MV-4-11 (cell line): Measurements from ENCODE around the gene MBD3.
A peak's percentile ranks its signal among the peaks of the same experiment; 100 is the strongest.
"Not testable (repeated sequence)": the region's sequence is repeated elsewhere in the genome, so short reads cannot be mapped to it uniquely, and the experiment has no call there.

Experiments used
- DNase-seq: peaks from one replicate; lab custom pipeline; 2025; lab: John Stamatoyannopoulos, UW

Gene MBD3

GRCh38 chr19:1571358-1571757 is 21.3 kb downstream of the MBD3 start:
- no peak for DNase-seq

DNA sequence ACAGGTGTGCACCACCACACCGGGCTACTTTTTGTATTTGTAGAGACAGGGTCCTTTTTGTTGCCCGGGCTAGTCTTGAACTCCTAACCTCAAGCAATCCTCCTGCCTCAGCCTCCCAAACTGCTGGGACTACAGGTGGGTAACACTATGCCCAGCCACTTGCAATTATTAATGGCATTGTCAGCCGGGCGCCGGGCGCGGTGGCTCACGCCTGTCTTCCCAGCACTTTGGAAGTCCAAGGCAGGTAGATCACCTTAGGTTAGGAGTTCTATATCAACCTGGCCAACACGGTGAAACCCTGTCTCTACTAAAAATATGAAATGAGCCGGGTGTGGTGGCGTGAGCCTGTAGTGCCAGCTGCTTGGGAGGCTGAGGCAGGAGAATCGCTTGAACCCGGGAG is 21.8 kb downstream of the MBD3 start:
- DNase-seq: no peak

- DNase-seq: no peak
Observed at GRCh38 chr19:1569997-1570396, 22.7 kb downstream of the MBD3 start.

- peak; percentile 26 for DNase-seq
Observed at GRCh38 chr19:1568320-1569019, 24.2 kb downstream of the MBD3 start, which contains the start of gene MEX3D. MEX3D (minus strand) TSS chr19:1568325; CDS start chr19:1568058, 267 bp downstream.

DNA sequence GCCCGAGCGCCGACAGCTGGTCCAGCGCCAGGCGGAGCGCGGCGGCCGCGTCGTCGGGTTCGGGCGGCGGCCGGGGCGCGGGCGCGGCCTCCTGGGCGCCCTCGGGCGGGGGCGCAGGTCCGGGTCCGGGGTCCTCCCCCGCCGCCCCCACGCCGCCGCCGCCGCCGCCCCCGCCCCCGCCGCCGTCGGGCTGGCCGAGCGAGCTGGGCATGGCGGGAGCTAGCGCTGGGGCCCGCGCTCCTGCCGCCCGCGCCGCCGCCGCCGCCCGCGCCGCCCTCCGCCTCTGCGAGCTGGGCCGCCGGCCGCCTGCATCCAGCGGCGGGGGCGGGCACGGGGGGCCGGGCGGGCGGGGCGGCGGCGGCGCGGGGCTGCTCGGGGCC is 24.8 kb downstream of the MBD3 start:
- DNase-seq: no peak

DNA sequence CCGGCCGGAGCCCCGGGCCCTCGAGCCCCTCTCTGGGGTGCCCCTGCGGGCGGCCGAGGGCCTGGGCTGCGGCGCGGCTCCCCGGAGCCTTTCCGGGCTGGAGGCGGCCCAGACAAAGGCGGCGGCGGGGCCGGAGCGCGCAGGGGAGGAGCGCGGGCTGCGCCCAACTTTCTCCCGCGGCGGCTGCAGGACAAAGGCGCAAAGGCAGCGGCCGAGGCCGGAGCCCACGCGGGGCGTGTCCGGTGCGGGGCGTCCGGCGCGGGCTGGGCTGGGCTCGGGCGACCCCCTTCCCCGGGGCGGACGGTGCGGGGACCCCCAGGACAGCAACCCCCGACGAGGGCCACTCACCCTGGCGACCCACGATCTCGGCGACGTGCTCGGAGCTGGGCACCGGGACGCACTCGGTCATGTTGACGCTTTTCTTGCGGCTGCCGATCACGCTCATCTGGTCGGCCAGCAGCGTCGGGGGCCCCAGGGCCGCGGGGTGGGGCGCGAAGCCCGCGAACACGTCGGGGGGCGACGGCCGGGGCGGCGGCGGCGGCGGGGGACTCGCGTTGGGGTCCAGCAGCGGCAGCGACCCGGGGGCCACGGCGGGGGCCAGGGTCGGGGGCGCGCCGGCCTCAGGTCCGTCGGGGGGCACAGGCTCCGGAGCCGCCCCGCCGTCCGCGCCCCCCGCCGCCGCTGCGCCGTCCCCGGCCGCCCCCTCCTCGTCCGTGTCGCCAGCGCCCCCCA is 25.4 kb downstream of the MBD3 start:
- DNase-seq: no peak

DNA sequence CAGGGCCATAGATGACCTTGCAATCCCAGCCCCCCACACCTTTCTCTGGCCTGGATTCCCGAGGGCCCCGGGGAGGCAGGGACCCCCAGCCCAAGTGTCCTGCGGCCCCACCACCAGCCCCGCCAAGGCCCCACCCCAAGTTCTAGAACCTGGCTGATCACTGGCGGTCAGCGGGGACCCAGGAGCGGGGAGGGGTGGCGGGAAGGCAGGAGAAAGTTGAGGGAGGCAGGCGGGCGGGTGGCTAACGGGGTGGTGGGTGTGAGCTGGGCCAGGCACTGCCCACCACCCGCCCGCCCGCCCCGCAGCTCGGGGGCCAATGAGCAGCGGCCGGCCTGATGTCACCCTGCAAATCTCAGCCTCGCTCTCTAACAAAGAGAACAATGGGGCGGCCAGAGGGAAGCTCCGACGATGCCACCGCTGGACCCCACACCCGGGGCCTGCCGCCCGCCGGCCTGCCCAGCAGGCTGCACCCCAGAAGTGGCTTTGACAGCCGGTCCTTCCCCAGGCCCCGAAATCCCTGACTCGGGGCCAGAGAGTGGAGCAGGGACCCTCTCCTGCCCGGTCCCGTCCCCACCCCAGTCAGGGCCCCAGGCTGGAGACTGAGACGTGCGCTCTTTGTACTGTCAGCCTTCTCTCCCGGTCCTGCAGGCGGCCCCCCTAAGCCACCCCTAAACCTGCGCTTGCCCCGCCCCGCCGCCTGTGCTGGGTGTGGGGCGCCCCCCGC is 26.1 kb downstream of the MBD3 start:
- DNase-seq: no peak

DNA sequence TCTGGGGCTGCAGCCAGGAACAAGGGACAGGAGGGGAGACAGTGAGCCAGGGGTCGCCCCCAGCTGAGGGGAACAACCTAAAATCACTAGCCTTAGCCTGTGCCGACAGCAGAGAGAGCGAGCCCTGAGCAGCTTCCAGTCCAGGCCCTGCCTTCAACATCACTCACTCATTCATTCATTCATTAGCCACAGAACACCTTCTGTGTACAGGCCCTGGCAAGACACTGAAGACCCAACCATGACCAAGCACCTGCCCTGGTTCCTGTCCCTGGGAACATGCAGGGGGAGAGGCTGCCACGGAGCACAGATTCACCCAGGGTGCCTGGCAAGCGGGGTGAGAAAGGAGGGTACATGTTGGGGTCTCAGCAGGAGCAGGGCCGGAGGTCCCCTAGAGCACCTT is 29.4 kb downstream of the MBD3 start:
- DNase-seq: no peak

- DNase-seq: no peak
Observed at GRCh38 chr19:1561236-1561842, 31.3 kb downstream of the MBD3 start.

DNA sequence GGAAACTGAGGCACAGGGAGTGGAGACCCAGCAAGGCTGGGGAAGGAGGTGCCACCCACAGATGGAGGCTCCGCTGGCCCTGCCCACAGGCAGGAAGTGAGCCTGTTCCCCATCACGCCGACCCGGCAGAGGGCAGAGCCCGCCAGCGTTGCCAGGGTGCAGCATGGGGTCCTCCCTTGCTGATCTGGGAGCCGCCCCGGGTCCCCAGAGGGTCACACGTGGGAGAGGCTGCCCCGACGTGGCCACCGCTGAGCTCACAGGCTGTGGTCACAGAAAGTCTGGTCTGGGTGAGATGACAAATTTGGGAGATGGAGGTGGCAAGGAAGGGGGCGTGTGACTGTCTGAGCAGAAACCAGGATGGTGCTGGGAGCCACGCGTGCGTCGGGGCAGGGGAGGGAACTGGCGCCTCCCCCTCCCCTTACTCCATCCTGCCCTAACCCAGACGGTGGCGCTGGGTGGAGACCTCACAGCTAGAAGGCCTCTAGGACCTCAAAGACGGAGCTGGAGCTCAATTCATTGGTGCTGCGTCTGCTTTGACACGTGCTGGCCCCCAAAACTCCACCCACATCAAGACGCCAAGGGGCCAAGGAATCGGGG is 32.3 kb downstream of the MBD3 start:
- DNase-seq: peak; percentile 44

GRCh38 chr19:1558552-1558951 is 34.1 kb downstream of the MBD3 start:
- DNase-seq: no peak

DNA sequence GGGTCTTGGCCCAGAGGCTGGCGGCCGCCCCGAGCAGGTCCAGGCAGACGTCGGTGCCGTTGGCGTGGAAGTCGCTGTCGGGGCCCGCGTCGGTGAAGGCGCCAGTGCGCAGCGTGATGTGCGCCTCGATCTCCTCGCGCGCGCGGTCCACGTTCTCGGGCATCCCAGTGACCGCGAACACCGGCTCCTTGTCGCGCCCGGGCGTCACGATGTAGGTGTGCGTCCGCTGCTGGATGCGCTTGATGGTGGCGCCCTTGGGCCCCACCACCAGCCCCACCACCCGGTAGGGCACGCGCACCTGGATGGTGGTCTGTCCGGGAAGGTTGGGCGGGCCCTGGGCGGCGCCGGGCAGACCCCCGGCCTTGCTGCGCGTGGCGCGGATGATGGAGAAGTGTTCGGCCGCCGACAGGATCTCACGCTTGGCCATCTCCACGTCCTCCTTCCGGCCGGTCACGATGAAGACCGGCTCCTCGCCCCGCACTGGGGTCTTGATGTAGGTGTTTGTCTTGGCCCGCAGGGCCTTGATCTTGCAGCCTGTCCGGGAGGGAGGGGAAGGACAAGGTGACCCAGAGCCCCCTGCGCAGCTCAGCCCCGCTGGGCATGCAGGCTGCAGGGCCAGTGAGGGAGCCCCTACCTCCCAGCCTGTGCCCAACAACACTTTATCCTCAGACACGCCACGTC is 36.1 kb downstream of the MBD3 start:
- no peak for DNase-seq

- DNase-seq: no peak
Observed at GRCh38 chr19:1555487-1556389, 36.9 kb downstream of the MBD3 start.

- DNase-seq: no peak
Observed at GRCh38 chr19:1554968-1555367, 37.7 kb downstream of the MBD3 start.

DNA sequence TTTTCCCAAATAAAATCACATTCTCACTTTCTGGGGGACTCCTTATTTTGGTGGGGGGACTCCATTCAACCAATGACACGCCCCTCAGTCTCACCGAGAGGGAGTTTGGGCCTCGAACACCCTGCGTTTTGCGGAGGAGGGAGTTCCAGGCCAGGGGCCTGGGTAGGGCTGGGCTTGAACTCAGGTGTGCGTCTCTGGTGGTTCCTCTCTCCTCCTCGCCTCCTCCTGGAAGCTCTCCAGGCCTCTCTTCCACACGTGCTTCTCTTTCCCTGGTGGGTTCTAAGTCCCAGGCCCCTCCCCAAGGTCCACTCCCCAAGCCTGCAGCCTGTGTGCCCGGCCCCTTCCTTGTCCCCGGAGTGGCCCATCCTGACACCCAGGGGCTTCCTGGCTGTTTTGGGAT is 39.2 kb downstream of the MBD3 start:
- no peak for DNase-seq

DNA sequence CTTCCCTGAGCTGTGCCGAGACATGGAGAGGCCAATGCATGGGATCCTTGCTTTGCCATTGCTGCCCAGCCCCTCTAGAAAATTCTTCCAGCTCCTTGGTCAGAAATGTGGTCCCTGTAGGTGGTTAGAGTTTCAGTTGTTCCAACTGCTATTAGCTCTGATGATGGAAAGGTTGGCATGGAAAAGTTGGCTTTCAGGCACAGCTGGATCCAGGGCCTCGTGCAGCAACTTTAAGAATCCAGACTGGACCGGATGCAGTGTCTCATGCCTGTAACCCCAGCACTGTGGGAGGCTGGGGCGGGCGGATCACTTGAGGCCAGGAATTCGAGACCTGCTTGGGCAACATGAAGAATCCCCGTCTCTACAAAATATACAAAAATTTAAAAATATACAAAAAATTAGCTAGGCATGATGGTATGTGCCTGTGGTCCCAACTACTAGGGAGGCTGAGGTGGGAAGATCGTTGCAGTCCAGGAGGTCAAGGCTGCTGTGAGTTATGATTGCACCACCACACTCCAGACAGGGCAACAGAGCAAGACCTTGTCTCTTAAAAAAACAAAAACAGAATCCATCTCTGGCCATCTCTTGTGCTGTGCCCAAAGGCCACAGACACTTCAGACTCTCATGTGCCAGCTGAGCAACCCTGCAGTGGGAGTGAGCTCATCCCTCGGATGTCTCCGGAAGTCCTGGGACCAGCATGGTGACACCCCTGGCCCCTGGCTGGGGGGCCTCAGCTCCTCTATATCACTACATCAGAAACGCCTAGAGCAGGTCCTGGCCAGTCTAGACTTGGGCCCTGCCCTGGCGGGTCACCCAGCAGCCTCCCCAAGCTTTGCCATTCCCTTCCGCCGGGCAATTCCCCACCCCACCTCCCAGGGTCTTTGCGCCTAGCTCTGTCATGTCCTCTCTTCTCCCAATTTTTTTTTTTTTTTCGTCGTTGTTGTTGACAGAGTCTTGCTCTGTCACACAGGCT is 41.3 kb downstream of the MBD3 start:
- no peak for DNase-seq

DNA sequence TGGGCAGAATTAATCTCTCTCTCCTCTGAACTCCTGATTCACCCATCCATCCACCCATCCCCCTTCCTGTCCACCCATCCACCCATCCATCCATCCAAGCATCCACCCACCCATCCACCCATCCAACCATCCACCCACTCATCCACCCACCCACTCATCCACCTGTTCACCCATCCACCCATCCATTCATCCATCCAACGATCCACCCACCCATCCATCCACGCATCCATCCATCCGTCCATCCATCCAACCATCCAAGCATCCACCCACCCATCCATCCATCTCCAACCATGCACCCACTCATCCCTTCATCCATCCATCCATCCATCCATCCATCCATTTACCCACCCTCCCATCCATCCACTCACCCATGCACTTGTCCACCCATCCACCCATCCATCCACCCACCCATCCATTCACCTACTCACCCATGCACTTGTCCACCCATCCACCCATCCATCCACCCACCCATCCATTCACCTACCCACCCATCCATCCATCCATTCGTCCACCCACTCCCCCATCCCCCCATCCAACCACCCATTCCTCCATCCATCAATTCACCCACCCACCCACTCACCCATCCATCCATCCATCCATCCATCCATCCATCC is 43.2 kb downstream of the MBD3 start:
- no peak for DNase-seq

DNA sequence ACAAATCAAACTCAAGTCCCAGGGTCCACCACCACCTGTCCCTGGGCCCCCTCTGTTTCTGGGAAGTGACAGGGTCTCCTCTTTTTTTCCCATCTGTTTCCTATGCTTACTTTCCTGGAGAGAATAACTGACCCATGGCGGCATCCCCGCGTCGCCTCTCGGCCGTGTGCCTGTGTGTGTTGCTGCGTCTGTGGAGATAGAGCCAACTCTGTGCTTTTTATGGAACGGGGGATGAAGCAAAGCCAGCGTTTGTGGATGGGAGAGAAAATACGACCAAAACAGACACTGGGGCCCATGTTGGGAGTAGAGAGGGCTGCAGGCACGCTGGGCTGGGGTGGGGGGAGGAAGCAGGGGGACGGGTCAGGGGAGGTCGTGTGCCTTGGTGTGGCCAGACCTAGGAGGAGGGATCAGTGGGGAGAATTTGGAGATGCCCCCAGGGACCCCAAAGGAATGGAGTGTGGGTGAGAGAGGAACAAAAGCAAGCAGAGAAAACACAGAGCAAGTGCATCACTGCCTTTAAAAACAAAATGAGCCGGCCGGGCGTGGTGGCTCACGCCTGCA is 52.2 kb downstream of the MBD3 start:
- no peak for DNase-seq

DNA sequence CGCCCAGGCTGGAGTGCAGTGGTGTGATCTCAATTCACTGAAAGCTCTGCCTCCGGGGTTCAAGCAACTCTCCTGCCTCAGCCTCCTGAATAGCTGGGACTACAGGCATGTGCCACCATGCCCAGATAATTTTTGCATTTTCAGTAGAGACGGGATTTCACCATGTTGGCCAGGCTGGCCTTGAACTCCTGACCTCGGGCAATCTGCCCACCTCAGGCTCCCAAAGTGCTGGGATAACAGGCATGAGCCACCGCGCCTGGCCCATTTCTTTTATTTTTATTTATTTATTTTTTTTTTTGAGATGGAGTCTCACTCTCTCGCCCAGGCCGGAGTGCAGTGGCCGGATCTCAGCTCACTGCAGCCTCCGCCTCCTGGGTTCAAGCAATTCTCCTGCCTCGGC is 52.9 kb downstream of the MBD3 start:
- not testable (repeated sequence) for DNase-seq
